C4-2B (cell line): Measurements from ENCODE around the gene FAM135A.
"Not testable (repeated sequence)": the region's sequence is repeated elsewhere in the genome, so short reads cannot be mapped to it uniquely, and the experiment has no call there.

Experiments used
- ZFX ChIP-seq: fragments of 450-650 bp; IDR thresholded peaks from 2 replicates; pipeline ENCODE4 v1.6.1; 2017
- TF ChIP-seq, protein P1 (sequence below): fragments of 450-650 bp; conservative IDR thresholded peaks from 2 replicates; pipeline ENCODE4 v1.5.1; 2017; ENCODE audit warnings: mild to moderate bottlenecking

DNA sequence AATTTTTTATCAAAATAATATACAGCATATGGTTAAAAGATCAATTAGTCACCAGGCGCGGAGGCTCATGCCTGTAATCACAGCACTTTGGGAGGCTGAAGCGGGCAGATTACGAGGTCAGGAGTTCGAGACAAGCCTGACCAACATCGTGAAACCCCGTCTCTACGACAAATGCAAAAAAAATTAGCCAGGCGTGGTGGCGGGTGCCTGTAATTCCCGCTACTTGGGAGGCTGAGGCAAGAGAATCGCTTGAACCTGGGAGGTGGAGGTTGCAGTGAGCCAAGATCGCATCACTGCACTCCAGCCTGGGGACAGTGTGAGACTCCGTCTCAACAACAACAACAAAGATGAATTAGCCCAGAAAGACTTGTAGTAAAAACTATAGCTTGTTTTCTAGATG lies 46.4 kb downstream of the FAM135A start:
- TF ChIP-seq, protein P1, sequence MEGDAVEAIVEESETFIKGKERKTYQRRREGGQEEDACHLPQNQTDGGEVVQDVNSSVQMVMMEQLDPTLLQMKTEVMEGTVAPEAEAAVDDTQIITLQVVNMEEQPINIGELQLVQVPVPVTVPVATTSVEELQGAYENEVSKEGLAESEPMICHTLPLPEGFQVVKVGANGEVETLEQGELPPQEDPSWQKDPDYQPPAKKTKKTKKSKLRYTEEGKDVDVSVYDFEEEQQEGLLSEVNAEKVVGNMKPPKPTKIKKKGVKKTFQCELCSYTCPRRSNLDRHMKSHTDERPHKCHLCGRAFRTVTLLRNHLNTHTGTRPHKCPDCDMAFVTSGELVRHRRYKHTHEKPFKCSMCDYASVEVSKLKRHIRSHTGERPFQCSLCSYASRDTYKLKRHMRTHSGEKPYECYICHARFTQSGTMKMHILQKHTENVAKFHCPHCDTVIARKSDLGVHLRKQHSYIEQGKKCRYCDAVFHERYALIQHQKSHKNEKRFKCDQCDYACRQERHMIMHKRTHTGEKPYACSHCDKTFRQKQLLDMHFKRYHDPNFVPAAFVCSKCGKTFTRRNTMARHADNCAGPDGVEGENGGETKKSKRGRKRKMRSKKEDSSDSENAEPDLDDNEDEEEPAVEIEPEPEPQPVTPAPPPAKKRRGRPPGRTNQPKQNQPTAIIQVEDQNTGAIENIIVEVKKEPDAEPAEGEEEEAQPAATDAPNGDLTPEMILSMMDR: not testable (repeated sequence)
- TF ChIP-seq ZFX: not testable (repeated sequence)
